H9 (cell line): ENCODE results near the gene CNKSR1. TPM values are rescaled to one million over a fixed set of nuclear protein-coding genes. Genes with fewer than 3 reads are reported as not detected.
A peak's percentile ranks its signal among the peaks of the same experiment; 100 is the strongest.

Experiments
- DNase-seq: peaks from one replicate; pipeline ENCODE4 v3.0.0-alpha.2; 2017
- H2AFZ ChIP-seq: one replicate; pipeline ENCODE4 v1.6.1; 2013; ENCODE audit warnings: mild to moderate bottlenecking, low read length, control low read depth, moderate library complexity
- H2AK5ac ChIP-seq: 2 replicates; pipeline ENCODE4 v1.6.1; 2013; ENCODE audit warnings: low read length, control low read depth, mixed read lengths; ENCODE audit not compliant: insufficient read length
- H2BK120ac ChIP-seq: one replicate; pipeline ENCODE4 v1.6.1; 2013; ENCODE audit warnings: low read depth, mild to moderate bottlenecking, low read length, control low read depth, inconsistent platforms; ENCODE audit not compliant: poor library complexity, severe bottlenecking
- H2BK12ac ChIP-seq: 2 replicates; pipeline ENCODE4 v1.6.1; 2013; ENCODE audit warnings: low read length, control low read depth, mixed read lengths, low read depth; ENCODE audit not compliant: insufficient read length
- H2BK15ac ChIP-seq: 2 replicates; pipeline ENCODE4 v1.6.1; 2013; ENCODE audit warnings: low read depth, low read length, control low read depth
- H2BK20ac ChIP-seq: one replicate; pipeline ENCODE4 v1.6.1; 2013; ENCODE audit warnings: low read depth, mild to moderate bottlenecking, low read length, control low read depth, inconsistent platforms; ENCODE audit not compliant: poor library complexity, severe bottlenecking
- H2BK5ac ChIP-seq: 2 replicates; pipeline ENCODE4 v1.6.1; 2013; ENCODE audit warnings: low read length, control low read depth, mixed read lengths; ENCODE audit not compliant: insufficient read length
- H3K14ac ChIP-seq: 2 replicates; pipeline ENCODE4 v1.6.1; 2013; ENCODE audit warnings: low read length, control low read depth; ENCODE audit not compliant: insufficient read depth
- H3K18ac ChIP-seq: 2 replicates; pipeline ENCODE4 v1.6.1; 2013; ENCODE audit warnings: low read depth, mild to moderate bottlenecking, mixed read lengths, low read length, control low read depth; ENCODE audit not compliant: insufficient read length
- H3K23ac ChIP-seq: 2 replicates; pipeline ENCODE4 v1.6.1; 2013; ENCODE audit warnings: low read length, control low read depth, mixed read lengths, low read depth; ENCODE audit not compliant: insufficient read length
- H3K23me2 ChIP-seq: 2 replicates; pipeline ENCODE4 v1.6.1; 2013; ENCODE audit warnings: low read depth, mild to moderate bottlenecking, mixed read lengths, low read length, control low read depth; ENCODE audit not compliant: insufficient read length, poor library complexity, severe bottlenecking
- H3K27ac ChIP-seq: 2 replicates; pipeline ENCODE4 v1.5.1; 2013; ENCODE audit warnings: low read length, control low read depth, mixed read lengths, low read depth; ENCODE audit not compliant: insufficient read length
- H3K27me3 ChIP-seq: 2 replicates; pipeline ENCODE4 v1.6.1; 2013; ENCODE audit warnings: low read length, control low read depth, inconsistent platforms; ENCODE audit not compliant: insufficient read depth
- H3K4ac ChIP-seq: 2 replicates; pipeline ENCODE4 v1.6.1; 2013; ENCODE audit warnings: low read depth, mild to moderate bottlenecking, control low read depth, inconsistent platforms, low read length, moderate library complexity
- H3K4me1 ChIP-seq: 2 replicates; pipeline ENCODE4 v1.6.1; 2013; ENCODE audit warnings: low read length, control low read depth, inconsistent platforms; ENCODE audit not compliant: insufficient read depth
- H3K4me2 ChIP-seq: 2 replicates; pipeline ENCODE4 v1.6.1; 2013; ENCODE audit warnings: low read length, control low read depth, mixed read lengths; ENCODE audit not compliant: insufficient read length, insufficient read depth
- H3K56ac ChIP-seq: 2 replicates; pipeline ENCODE4 v1.6.1; 2013; ENCODE audit warnings: low read depth, mild to moderate bottlenecking, mixed read lengths, low read length, control low read depth; ENCODE audit not compliant: insufficient read length
- H3K79me1 ChIP-seq: 2 replicates; pipeline ENCODE4 v1.6.1; 2013; ENCODE audit warnings: low read depth, mild to moderate bottlenecking, moderate library complexity, low read length, control low read depth, inconsistent platforms; ENCODE audit not compliant: insufficient read depth, poor library complexity, severe bottlenecking
- H3K79me2 ChIP-seq: 2 replicates; pipeline ENCODE4 v1.6.1; 2013; ENCODE audit warnings: low read length, control low read depth, inconsistent platforms; ENCODE audit not compliant: insufficient read depth
- H3K9ac ChIP-seq: 2 replicates; pipeline ENCODE4 v1.6.1; 2013; ENCODE audit warnings: low read length, control low read depth, mixed read lengths; ENCODE audit not compliant: insufficient read length; ENCODE audit errors: extremely low read depth
- H3K9me3 ChIP-seq: one replicate; pipeline ENCODE4 v1.6.1; 2013; ENCODE audit warnings: low read depth, low read length, inconsistent platforms; ENCODE audit not compliant: control insufficient read depth
- H3T11ph ChIP-seq: one replicate; pipeline ENCODE4 v1.6.1; 2013; ENCODE audit warnings: mild to moderate bottlenecking, low read length, control low read depth, inconsistent platforms
- H4K20me1 ChIP-seq: one replicate; pipeline ENCODE4 v1.6.1; 2013; ENCODE audit not compliant: control insufficient read depth, insufficient read length, insufficient read depth
- H4K5ac ChIP-seq: 2 replicates; pipeline ENCODE4 v1.6.1; 2013; ENCODE audit warnings: low read depth, mild to moderate bottlenecking, mixed read lengths, low read length, control low read depth; ENCODE audit not compliant: insufficient read length
- H4K8ac ChIP-seq: replicated peaks from 2 replicates; pipeline ENCODE4 v1.6.1; 2013; ENCODE audit warnings: low read length, control low read depth, mixed read lengths, low read depth; ENCODE audit not compliant: insufficient read length
- H4K91ac ChIP-seq: 2 replicates; pipeline ENCODE4 v1.6.1; 2013; ENCODE audit warnings: low read depth, mild to moderate bottlenecking, moderate library complexity, mixed read lengths, low read length, control low read depth; ENCODE audit not compliant: insufficient read length
- H3K27ac Mint-ChIP-seq, 3 experiments: 2 replicates in 2 of 3; 3 replicates in 1 of 3; pipeline ENCODE4 v1.8.0; 2020 to 2021; ENCODE audit warnings: mixed read lengths in 3 of 3, mild to moderate bottlenecking in 1 of 3, moderate library complexity in 1 of 3
- H3K27me3 Mint-ChIP-seq: 2 replicates; pipeline ENCODE4 v1.8.0; 2021; ENCODE audit warnings: low read depth, mild to moderate bottlenecking, moderate library complexity, mixed read lengths
- H3K36me3 Mint-ChIP-seq, 3 experiments: 2 replicates in 2 of 3; 3 replicates in 1 of 3; pipeline ENCODE4 v1.8.0; 2020 to 2021; ENCODE audit warnings: low read depth in 3 of 3, mixed read lengths in 3 of 3; ENCODE audit not compliant: insufficient read depth in 1 of 3
- H3K4me1 Mint-ChIP-seq, 2 experiments: 2 replicates each; pipeline ENCODE4 v1.8.0; 2020; ENCODE audit warnings: mixed read lengths in 2 of 2
- H3K4me3 Mint-ChIP-seq, 2 experiments: 2 replicates in 1 of 2; 3 replicates in 1 of 2; pipeline ENCODE4 v1.8.0; 2020 to 2021; ENCODE audit warnings: mild to moderate bottlenecking in 2 of 2, mixed read lengths in 2 of 2, moderate library complexity in 1 of 2
- H3K9me3 Mint-ChIP-seq, 2 experiments: 2 replicates in 1 of 2; 3 replicates in 1 of 2; pipeline ENCODE4 v1.8.0; 2020; ENCODE audit warnings: mild to moderate bottlenecking in 2 of 2, mixed read lengths in 2 of 2, moderate library complexity in 1 of 2
- CTCF ChIP-seq: fragments of 200-600 bp; sonication (generic); conservative IDR thresholded peaks from 3 replicates; pipeline ENCODE4 v1.8.0; 2021; ENCODE audit warnings: antibody characterized with exemption, mild to moderate bottlenecking
- WGBS: extraction: QIAGEN DNeasy Blood & Tissue Kit; methylation state at CpG from one replicate; pipeline ENCODE4 v1.1.7; 2013; ENCODE audit warnings: missing lambda C conversion rate, low lambda C conversion rate, mixed read lengths; ENCODE audit not compliant: insufficient read length; ENCODE audit errors: extremely low coverage; 5-methylcytosine and 5-hydroxymethylcytosine counted together
- total RNA-seq: library from RNA; stranded (reverse); gene quantifications from 2 replicates; pipeline ENCODE4 v1.2.1, GENCODE V29; 2021

CNKSR1 gene
- total RNA-seq, 1 experiment from 2014 or later: 26.3 TPM

- H2AK5ac ChIP-seq: no peak within 1 kb of the TSS
Measured at GRCh38 chr1:26171084-26172072, 5.9 kb upstream of the CNKSR1 start, which contains the start of gene ZNF593OS. ZNF593OS (minus strand) TSS chr1:26171832; CDS start chr1:26171661, 171 bp downstream.

More at GRCh38 chr1:26171084-26172072, 5.9 kb upstream of the CNKSR1 start, which contains the start of gene ZNF593OS:
- Histone ChIP-seq H3K23me2 (peaks cover 7% of the 10 kb centered on the region), H3K79me1 (peaks cover 4% of the 10 kb centered on the region), H3K56ac (no peak within 1 kb of the TSS), H4K5ac (no peak within 1 kb of the TSS), H2BK15ac (no peak within 1 kb of the TSS), H2BK12ac (no peak within 1 kb of the TSS), H2AFZ (no peak within 1 kb of the TSS), H2BK20ac (no peak within 1 kb of the TSS), H4K91ac (no peak within 1 kb of the TSS), H3K9ac (no peak within 1 kb of the TSS), H2BK5ac (no peak within 1 kb of the TSS), H3K27ac (no peak within 1 kb of the TSS), H3T11ph (no peak within 1 kb of the TSS), H4K8ac (no peak within 1 kb of the TSS), H3K14ac (no peak within 1 kb of the TSS), H2BK120ac (no peak within 1 kb of the TSS), H3K18ac (no peak within 1 kb of the TSS), H3K79me2 (peaks cover 4% of the 10 kb centered on the region; the same call in 1 of the 2 replicates), H3K4me2 (peak within 1 kb of the TSS; percentile 78), H3K4ac (no peak within 1 kb of the TSS), H3K23ac (no peak within 1 kb of the TSS), H3K27me3 (no peaks in the 10 kb centered on the region), H3K9me3 (no peaks in the 10 kb centered on the region), H4K20me1 (no peaks in the 10 kb centered on the region), H3K4me1 (no peaks in the 10 kb centered on the region; the same call in 1 of the 2 replicates)
- Mint-ChIP-seq H3K4me1 (peaks cover 14 to 40% of the 10 kb centered on the region in 2 experiments), H3K27ac (no peak within 1 kb of the TSS), H3K9me3 (no peaks in the 10 kb centered on the region), H3K36me3 (peaks cover 0 to 8% (median 7%) of the 10 kb centered on the region in 3 experiments; a peak in 3 of 7 replicates), H3K4me3 (peak within 1 kb of the TSS; percentile 83 to 88), H3K27me3 (peaks cover 22% of the 10 kb centered on the region)
- no CpG with 5 or more reads among the region's 34 CpGs for WGBS
- TF ChIP-seq CTCF: no peak
- DNase-seq: no peak
